Effector memory CD4-positive, alpha-beta T cell (primary cell): ENCODE data around the gene TIMM50.

ENCODE experiments used
- DNase-seq, 3 donors: peaks; one replicate each; pipeline ENCODE4 v3.0.0-alpha.2; 2020
- H3K27ac ChIP-seq: 2 replicates; pipeline ENCODE4 v1.7.0; 2013; ENCODE audit warnings: mild to moderate bottlenecking, low read length, moderate library complexity; ENCODE audit not compliant: insufficient read depth, poor library complexity, severe bottlenecking
- H3K27me3 ChIP-seq: replicated peaks from 2 replicates; pipeline ENCODE4 v1.7.0; 2013; ENCODE audit warnings: mild to moderate bottlenecking, low read length; ENCODE audit not compliant: insufficient read depth, control insufficient read depth, poor library complexity, severe bottlenecking
- H3K36me3 ChIP-seq: 2 replicates; pipeline ENCODE4 v1.7.0; 2013; ENCODE audit warnings: mild to moderate bottlenecking, low read length, moderate library complexity; ENCODE audit not compliant: control insufficient read depth, insufficient read depth
- H3K4me1 ChIP-seq: 2 replicates; pipeline ENCODE4 v1.7.0; 2013; ENCODE audit warnings: low read length, mild to moderate bottlenecking; ENCODE audit not compliant: control insufficient read depth, insufficient read depth, poor library complexity, severe bottlenecking
- H3K4me3 ChIP-seq: 2 replicates; pipeline ENCODE4 v1.7.0; 2013; ENCODE audit warnings: low read length, low read depth, mild to moderate bottlenecking; ENCODE audit not compliant: insufficient read depth, poor library complexity, severe bottlenecking
- H3K9me3 ChIP-seq: 2 replicates; pipeline ENCODE4 v1.7.0; 2013; ENCODE audit warnings: mild to moderate bottlenecking, low read length, moderate library complexity; ENCODE audit not compliant: control insufficient read depth

Gene TIMM50

GRCh38 chr19:39498798-39499642 lies 18.4 kb downstream of the TIMM50 start, which contains the start of gene DLL3:
Gene DLL3, plus strand, starts transcription at chr19:39498947. Its CDS starts 28 bp downstream, at chr19:39498975.
- H3K36me3 ChIP-seq = no peaks in the 10 kb centered on the region
- H3K4me1 ChIP-seq = peaks cover 21% of the 10 kb centered on the region
- peak within 1 kb of the TSS; percentile 20 for H3K4me3 ChIP-seq
- H3K27me3 ChIP-seq = peaks cover 37% of the 10 kb centered on the region
- no peak within 1 kb of the TSS for H3K27ac ChIP-seq
- H3K9me3 ChIP-seq = no peaks in the 10 kb centered on the region
- no peak for DNase-seq

- H3K27me3 ChIP-seq = peaks cover 37% of the 10 kb centered on the region
- no peak overlapping the region for H3K27ac ChIP-seq
- H3K4me3 ChIP-seq = no peak overlapping the region
- peaks cover 21% of the 10 kb centered on the region for H3K4me1 ChIP-seq
- no peaks in the 10 kb centered on the region for H3K36me3 ChIP-seq
- DNase-seq = no peak
- H3K9me3 ChIP-seq = no peaks in the 10 kb centered on the region
These were observed 19.3 kb downstream of the TIMM50 start for GRCh38 chr19:39499932-39500331.

- peaks cover 21% of the 10 kb centered on the region for H3K4me1 ChIP-seq
- no peak overlapping the region for H3K27ac ChIP-seq
- no peaks in the 10 kb centered on the region for H3K9me3 ChIP-seq
- H3K27me3 ChIP-seq = peaks cover 37% of the 10 kb centered on the region
- H3K4me3 ChIP-seq = no peak overlapping the region
- no peaks in the 10 kb centered on the region for H3K36me3 ChIP-seq
- DNase-seq = no peak
These were observed 19.9 kb downstream of the TIMM50 start for GRCh38 chr19:39500543-39500942.

- H3K27me3 ChIP-seq = peaks cover 38% of the 10 kb centered on the region
- no peak overlapping the region for H3K27ac ChIP-seq
- H3K36me3 ChIP-seq = no peaks in the 10 kb centered on the region
- no peak for DNase-seq
- H3K9me3 ChIP-seq = no peaks in the 10 kb centered on the region
- peaks cover 21% of the 10 kb centered on the region for H3K4me1 ChIP-seq
- no peak overlapping the region for H3K4me3 ChIP-seq
These were observed 20.7 kb downstream of the TIMM50 start for GRCh38 chr19:39501340-39501739.

GRCh38 chr19:39502640-39503417 lies 22.2 kb downstream of the TIMM50 start:
- Histone ChIP-seq H3K27ac (no peak overlapping the region), H3K36me3 (no peaks in the 10 kb centered on the region), H3K4me1 (peaks cover 30% of the 10 kb centered on the region), H3K27me3 (peaks cover 43% of the 10 kb centered on the region), H3K9me3 (no peaks in the 10 kb centered on the region), H3K4me3 (no peak overlapping the region)
- peak; percentile 59 to 66 (median 60) for DNase-seq

- no peak overlapping the region for H3K27ac ChIP-seq
- peak overlapping the region; percentile 37 for H3K4me3 ChIP-seq
- peaks cover 13% of the 10 kb centered on the region for H3K4me1 ChIP-seq
- no peaks in the 10 kb centered on the region for H3K9me3 ChIP-seq
- DNase-seq = no peak
- H3K27me3 ChIP-seq = peaks cover 15% of the 10 kb centered on the region
- no peaks in the 10 kb centered on the region for H3K36me3 ChIP-seq
These were observed 25.9 kb downstream of the TIMM50 start for GRCh38 chr19:39506598-39506943.

- Histone ChIP-seq H3K4me1 (peaks cover 13% of the 10 kb centered on the region), H3K9me3 (no peaks in the 10 kb centered on the region), H3K27me3 (peaks cover 15% of the 10 kb centered on the region), H3K4me3 (peak overlapping the region; percentile 48), H3K36me3 (no peaks in the 10 kb centered on the region), H3K27ac (no peak overlapping the region)
- no peak for DNase-seq
These were observed 26.5 kb downstream of the TIMM50 start for GRCh38 chr19:39506944-39507714.

- H3K9me3 ChIP-seq = no peaks in the 10 kb centered on the region
- peak overlapping the region; percentile 48 for H3K4me3 ChIP-seq
- no peak for DNase-seq
- peaks cover 13% of the 10 kb centered on the region for H3K4me1 ChIP-seq
- no peak overlapping the region for H3K27ac ChIP-seq
- no peaks in the 10 kb centered on the region for H3K36me3 ChIP-seq
- H3K27me3 ChIP-seq = peaks cover 15% of the 10 kb centered on the region
These were observed 27.2 kb downstream of the TIMM50 start for GRCh38 chr19:39507715-39508364.

- no peak for DNase-seq
- H3K36me3 ChIP-seq = no peaks in the 10 kb centered on the region
- no peaks in the 10 kb centered on the region for H3K9me3 ChIP-seq
- H3K4me1 ChIP-seq = peaks cover 11% of the 10 kb centered on the region
- no peak overlapping the region for H3K27ac ChIP-seq
- peaks cover 14% of the 10 kb centered on the region for H3K27me3 ChIP-seq
- no peak overlapping the region for H3K4me3 ChIP-seq
These were observed 28.0 kb downstream of the TIMM50 start for GRCh38 chr19:39508629-39509028.
